Heart left ventricle (tissue), 13 donors: ENCODE results near the gene M6PR.

Source experiments
- POLR2A ChIP-seq, 2 donors: fragments of 450-650 bp; IDR thresholded peaks; one replicate each; pipeline ENCODE4 v1.6.1; 2017; ENCODE audit warnings: antibody characterized with exemption in 2 of 2, mild to moderate bottlenecking in 2 of 2, moderate library complexity in 2 of 2
- TF ChIP-seq, protein P1 (sequence below), 12 donors: fragments of 200-600 bp; sonication (generic) in 4 of 12; IDR thresholded peaks; one replicate each; pipeline versions ENCODE4 v1.5.0 to v1.8.0; 2018 to 2022; ENCODE audit warnings: antibody characterized with exemption in 12 of 12, mild to moderate bottlenecking in 5 of 12
- donor health status: ischemic (EF 13 %, LVEDD 7.1; RV severe dilation, severe dysfunction).
- donor health status: DM: no; HTN: yes; CAD: no.
- donor health status: DM: no; HTN: no; CAD: no.
- donor health status: ischemic (EF 25% LVEDD 6.9; RV normal size, moderate dysfunction).
- donor health status: ischemic (EF 25% LVEDD 5.7; RV mildly dilated, moderate dysfunction).
- donor health status: ischemic (EF 35%, LVEDD 5.7; RV mildly dilated, moderate dysfunction).
- donor health status: nonischemic (EF 11% LVEDD 7.7; RV severe dilation, severe dysfunction).
- donor health status: DM: yes; HTN: yes; CAD: no.
- donor health status: PGD.
- donor health status: ischemic (EF 29% LVEDD 5.4; RV normal size, mild dysfunction).
- donor health status: nonischemic (EF 23%, LVEDD 6.1; RV moderate dilation, normal function).

- TF ChIP-seq, protein P1, sequence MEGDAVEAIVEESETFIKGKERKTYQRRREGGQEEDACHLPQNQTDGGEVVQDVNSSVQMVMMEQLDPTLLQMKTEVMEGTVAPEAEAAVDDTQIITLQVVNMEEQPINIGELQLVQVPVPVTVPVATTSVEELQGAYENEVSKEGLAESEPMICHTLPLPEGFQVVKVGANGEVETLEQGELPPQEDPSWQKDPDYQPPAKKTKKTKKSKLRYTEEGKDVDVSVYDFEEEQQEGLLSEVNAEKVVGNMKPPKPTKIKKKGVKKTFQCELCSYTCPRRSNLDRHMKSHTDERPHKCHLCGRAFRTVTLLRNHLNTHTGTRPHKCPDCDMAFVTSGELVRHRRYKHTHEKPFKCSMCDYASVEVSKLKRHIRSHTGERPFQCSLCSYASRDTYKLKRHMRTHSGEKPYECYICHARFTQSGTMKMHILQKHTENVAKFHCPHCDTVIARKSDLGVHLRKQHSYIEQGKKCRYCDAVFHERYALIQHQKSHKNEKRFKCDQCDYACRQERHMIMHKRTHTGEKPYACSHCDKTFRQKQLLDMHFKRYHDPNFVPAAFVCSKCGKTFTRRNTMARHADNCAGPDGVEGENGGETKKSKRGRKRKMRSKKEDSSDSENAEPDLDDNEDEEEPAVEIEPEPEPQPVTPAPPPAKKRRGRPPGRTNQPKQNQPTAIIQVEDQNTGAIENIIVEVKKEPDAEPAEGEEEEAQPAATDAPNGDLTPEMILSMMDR (IDR thresholded peaks at IDR 0.05): no peak
- TF ChIP-seq POLR2A (IDR thresholded peaks at IDR 0.05): no peak
These were observed 45.8 kb upstream of the M6PR start for GRCh38 chr12:8995021-8995775.
